ACC112 (cell line): Measurements from ENCODE around the gene MRPS27.

Experiments used
- H2AFZ ChIP-seq: fragments of 200-600 bp; sonication (generic); one replicate; pipeline ENCODE4 v1.6.0; 2017; ENCODE audit warnings: antibody characterized with exemption, low read length; ENCODE audit not compliant: unreplicated experiment
- H3K27ac ChIP-seq: fragments of 200-600 bp; sonication (generic); 2 replicates; pipeline ENCODE4 v1.5.1; 2014; ENCODE audit warnings: low read depth, mild to moderate bottlenecking, antibody characterized with exemption, low read length, moderate library complexity
- H3K27me3 ChIP-seq: fragments of 200-600 bp; sonication (generic); 2 replicates; pipeline ENCODE4 v1.6.1; 2014; ENCODE audit warnings: mild to moderate bottlenecking, antibody characterized with exemption, low read length, moderate library complexity, mixed read lengths; ENCODE audit not compliant: insufficient read depth
- H3K36me3 ChIP-seq: fragments of 200-600 bp; sonication (generic); 2 replicates; pipeline ENCODE4 v1.6.1; 2016; ENCODE audit warnings: mild to moderate bottlenecking, antibody characterized with exemption, low read length, moderate library complexity, mixed read lengths; ENCODE audit not compliant: insufficient read depth
- H3K4me1 ChIP-seq: fragments of 200-600 bp; sonication (generic); one replicate; pipeline ENCODE4 v1.6.1; 2016; ENCODE audit warnings: low read length, mixed read lengths; ENCODE audit not compliant: insufficient read depth, unreplicated experiment, control insufficient read depth
- H3K4me3 ChIP-seq: fragments of 200-600 bp; sonication (generic); 2 replicates; pipeline ENCODE4 v1.5.1; 2014; ENCODE audit warnings: mild to moderate bottlenecking, low read depth, low read length
- H3K79me2 ChIP-seq: fragments of 200-600 bp; sonication (generic); one replicate; pipeline ENCODE4 v1.6.0; 2016; ENCODE audit warnings: low read length; ENCODE audit not compliant: control insufficient read depth, unreplicated experiment, insufficient read depth

MRPS27 gene

DNA sequence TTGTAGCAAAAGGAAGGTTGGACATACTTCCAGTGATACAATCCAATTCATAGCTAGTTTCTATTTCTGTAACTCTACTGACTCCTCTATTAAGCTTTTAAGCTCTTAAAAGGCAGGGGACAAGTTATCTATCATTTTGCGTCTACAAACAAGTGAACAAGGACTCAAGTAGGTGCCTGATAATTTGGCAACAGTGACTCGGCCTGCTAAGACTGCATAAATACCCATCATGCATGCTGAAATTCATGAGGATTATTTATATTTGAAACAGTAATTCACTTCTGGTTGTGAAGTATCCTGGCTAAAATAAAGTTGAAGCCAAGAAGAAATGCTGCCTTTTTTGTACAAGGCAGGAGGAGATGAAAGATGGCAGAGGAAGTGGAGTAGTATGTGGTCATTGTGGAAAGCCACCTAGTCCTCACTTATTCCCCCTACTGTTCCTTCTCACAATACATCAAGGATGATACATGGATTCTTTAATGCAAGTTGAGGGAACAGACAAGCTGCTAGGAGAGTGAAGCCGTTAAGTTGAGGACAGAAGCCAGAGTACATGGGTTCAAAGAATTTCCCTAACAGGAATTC lies 74.0 kb downstream of the MRPS27 start:
- H2AFZ ChIP-seq, result no peak overlapping the region
- peak overlapping the region; percentile 62 for H3K4me3 ChIP-seq
- peaks cover 65% of the 10 kb centered on the region for H3K4me1 ChIP-seq
- H3K79me2 ChIP-seq, result peaks cover 37% of the 10 kb centered on the region
- no peaks in the 10 kb centered on the region for H3K27me3 ChIP-seq
- H3K36me3 ChIP-seq, result no peaks in the 10 kb centered on the region
- peak overlapping the region; percentile 96 for H3K27ac ChIP-seq

DNA sequence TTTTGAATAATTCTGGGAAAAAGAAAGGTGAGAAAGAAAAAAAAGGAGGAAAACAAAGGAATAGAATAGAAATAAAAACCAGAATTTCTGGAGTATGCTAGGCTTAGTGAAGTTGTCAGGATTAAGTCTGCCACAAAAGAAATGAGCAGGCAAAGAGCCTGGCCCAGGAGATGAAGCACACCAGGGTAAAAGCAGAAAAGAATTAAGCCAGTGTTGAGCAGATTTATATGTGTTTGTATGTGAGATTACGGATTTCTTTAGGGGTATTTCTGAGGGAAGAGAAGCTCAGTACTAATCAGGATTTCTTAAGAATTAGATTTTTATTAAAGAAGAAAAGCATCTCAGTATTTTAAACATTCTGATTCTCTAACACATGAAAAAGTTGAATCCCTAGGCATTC lies 74.5 kb downstream of the MRPS27 start:
- no peaks in the 10 kb centered on the region for H3K36me3 ChIP-seq
- peaks cover 34% of the 10 kb centered on the region for H3K79me2 ChIP-seq
- peaks cover 60% of the 10 kb centered on the region for H3K4me1 ChIP-seq
- H3K27ac ChIP-seq, result peak overlapping the region; percentile 96
- no peaks in the 10 kb centered on the region for H3K27me3 ChIP-seq
- no peak overlapping the region for H3K4me3 ChIP-seq
- H2AFZ ChIP-seq, result no peak overlapping the region

DNA sequence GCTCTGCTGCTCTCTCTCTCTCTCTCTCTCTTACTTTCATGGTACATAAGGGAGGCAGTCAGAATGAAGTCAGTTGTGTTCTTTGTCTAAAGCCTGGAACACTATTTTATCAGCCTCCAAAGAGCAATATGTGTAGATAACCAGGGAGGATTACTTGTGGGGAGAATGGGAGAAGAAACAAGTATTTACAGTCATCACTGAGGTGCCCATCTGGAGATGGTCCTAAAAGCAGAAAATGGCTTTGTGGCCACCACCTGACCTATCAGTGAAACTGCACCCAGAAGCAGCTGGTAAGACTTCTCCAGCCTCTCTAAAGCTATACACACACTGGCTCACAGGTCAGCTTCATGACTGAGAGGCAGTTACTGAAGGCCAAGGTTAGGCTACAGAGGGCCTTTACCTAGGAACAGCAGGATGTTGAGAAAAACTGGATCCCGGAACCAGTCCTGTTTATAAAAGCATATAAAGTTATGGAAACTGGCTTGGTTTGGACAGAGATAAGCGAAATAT lies 75.1 kb downstream of the MRPS27 start:
- H3K79me2 ChIP-seq, result peaks cover 36% of the 10 kb centered on the region
- no peaks in the 10 kb centered on the region for H3K27me3 ChIP-seq
- H3K36me3 ChIP-seq, result no peaks in the 10 kb centered on the region
- H2AFZ ChIP-seq, result no peak overlapping the region
- H3K4me1 ChIP-seq, result peaks cover 56% of the 10 kb centered on the region
- no peak overlapping the region for H3K4me3 ChIP-seq
- H3K27ac ChIP-seq, result no peak overlapping the region

DNA sequence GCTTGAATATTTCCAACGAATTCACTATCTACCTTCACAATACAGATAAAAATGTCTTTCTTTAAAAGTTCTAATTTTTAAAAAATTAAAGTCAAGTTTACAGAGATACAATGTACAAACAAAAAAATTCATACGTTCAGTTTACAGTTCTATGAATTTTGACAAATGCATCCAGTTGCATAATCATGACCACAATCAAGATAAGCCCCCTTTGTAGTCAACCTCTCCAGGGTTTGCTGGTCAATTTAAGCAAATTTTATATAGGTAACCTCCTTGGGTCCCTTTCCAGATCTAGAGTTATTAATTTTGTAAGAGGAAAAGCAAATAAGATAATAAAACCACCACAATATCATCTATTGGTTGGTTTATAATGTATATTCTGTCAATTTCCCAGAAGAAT lies 76.3 kb downstream of the MRPS27 start:
- peaks cover 36% of the 10 kb centered on the region for H3K79me2 ChIP-seq
- no peaks in the 10 kb centered on the region for H3K27me3 ChIP-seq

DNA sequence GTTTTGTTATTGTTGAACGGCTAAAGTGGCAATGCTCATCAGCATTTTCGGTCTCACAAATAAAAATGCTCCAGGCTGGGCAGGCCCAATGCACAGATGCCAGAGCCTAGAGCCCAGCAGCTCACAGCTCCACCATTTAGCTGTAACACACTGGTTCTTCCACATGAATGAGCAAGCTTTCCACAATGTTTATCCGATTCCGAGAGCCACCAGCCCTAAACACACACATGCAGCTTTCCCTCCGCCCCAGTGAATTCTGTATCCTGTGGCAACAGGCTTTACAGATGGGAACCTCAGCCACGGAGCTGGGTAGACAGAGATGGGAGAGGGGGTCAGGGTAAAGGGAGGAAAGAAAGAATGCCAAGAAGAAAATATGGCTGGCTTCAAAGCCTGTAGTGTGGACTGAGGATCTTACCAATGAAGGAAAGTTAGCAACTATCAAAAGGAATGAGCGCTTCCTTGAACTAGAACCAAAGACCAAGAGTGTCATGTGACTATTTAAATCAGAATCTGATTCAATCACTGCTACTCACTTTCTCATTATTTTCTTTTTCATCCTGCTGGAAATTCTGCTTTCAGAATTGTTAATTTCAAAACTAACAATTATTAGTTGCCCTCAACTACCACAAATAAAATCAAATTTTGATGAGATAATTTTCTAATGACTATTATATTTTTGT lies 77.1 kb downstream of the MRPS27 start:
- no peak overlapping the region for H3K27ac ChIP-seq
- H3K4me3 ChIP-seq, result no peak overlapping the region
- no peak overlapping the region for H2AFZ ChIP-seq
- H3K4me1 ChIP-seq, result peaks cover 43% of the 10 kb centered on the region
- H3K36me3 ChIP-seq, result no peaks in the 10 kb centered on the region
- H3K27me3 ChIP-seq, result no peaks in the 10 kb centered on the region
- H3K79me2 ChIP-seq, result peaks cover 36% of the 10 kb centered on the region

More for the DNA sequence above, 76.3 kb downstream of the MRPS27 start:
- Histone ChIP-seq H3K36me3 (no peaks in the 10 kb centered on the region), H3K4me3 (no peak overlapping the region), H2AFZ (no peak overlapping the region), H3K27ac (no peak overlapping the region), H3K4me1 (peaks cover 49% of the 10 kb centered on the region)

DNA sequence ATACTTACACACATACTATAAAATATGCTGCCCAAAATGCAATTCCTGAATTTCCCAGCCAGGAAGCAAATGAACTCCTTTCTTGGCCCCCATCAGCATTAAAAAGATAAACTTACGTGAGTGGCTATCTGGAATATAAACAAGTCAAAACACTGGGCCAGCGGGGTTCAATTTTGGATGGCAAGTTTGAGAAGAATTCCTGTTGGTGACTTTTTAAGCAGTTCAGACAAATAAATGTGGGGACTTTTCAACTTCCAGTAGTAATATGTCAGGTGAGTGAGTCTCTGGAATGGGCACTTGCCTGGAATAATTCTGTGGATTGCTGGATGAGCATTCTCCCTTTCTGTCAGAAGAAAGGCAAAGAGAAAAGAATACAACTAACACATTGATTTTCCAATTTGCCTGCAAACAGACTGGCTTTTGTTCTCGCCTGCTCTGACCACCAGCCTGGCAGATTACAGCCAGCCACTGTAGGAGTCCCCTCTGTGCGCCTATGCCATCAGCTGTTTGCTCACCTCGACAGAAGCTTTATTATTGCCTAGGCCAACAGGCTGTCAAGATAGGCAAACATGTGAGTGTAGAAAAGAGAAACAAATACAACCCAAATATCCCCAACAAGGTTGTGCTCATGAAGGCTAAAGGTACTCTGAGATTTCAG lies 78.6 kb downstream of the MRPS27 start:
- H2AFZ ChIP-seq, result no peak overlapping the region
- no peaks in the 10 kb centered on the region for H3K36me3 ChIP-seq
- H3K79me2 ChIP-seq, result peaks cover 32% of the 10 kb centered on the region
- H3K4me1 ChIP-seq, result peaks cover 31% of the 10 kb centered on the region
- H3K4me3 ChIP-seq, result no peak overlapping the region
- no peaks in the 10 kb centered on the region for H3K27me3 ChIP-seq
- H3K27ac ChIP-seq, result no peak overlapping the region

DNA sequence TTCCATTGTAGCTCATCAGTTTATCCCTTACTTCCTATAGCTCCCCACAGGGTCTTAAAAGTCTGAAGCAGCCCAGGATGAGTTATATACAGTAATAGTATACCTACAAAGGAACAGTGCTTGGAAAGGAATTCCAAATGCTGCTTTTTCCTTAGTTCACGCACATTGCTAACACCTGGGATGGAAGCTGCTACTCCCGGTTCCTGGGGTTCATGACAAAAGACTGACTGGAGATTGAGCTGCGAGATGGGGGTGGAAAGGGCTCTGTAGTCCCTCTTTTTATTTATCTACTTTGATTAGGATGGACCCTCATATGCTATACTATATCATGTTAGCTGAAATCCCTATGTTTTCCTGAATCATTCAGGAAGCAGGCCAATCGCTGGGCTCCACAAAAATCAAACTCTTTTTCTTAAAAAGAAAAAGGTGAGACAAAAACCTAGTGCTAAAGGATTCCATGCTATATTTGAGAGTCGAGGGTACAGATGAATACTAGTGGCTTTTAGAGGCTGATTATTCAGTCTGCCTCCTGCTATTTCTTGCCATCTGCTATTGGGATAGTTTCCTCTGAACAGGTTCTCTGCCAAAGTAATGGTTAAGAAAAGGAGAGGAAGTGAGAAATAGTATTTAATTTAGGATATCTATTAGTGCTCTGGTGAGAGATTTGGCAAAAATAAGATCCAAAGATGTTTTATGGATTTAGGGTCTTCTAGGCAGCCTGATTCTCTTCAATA lies 81.2 kb downstream of the MRPS27 start:
- Histone ChIP-seq H3K36me3 (no peaks in the 10 kb centered on the region), H3K27ac (no peak overlapping the region), H2AFZ (no peak overlapping the region), H3K4me3 (no peak overlapping the region), H3K27me3 (no peaks in the 10 kb centered on the region), H3K4me1 (peaks cover 30% of the 10 kb centered on the region), H3K79me2 (peaks cover 20% of the 10 kb centered on the region)

DNA sequence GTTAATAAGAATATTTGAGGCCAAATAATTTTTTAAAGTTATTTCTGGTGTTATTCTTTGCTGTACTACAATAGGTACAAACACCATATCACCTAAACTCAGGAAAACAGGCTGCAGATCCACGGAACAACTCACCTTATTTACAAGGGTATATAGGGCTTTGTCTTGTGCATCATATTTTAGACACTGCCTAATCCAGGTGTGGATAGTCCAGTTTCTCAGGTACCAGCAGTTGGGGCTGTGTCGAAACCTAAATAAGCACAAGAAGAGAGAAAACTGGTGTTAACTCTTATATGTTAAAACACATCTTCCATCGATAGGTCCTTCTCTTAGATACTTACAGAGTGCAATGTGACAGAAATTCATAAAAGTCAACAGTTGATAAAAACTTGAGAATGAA lies 82.2 kb downstream of the MRPS27 start:
- Histone ChIP-seq H3K4me1 (peaks cover 28% of the 10 kb centered on the region), H3K27ac (no peak overlapping the region), H3K27me3 (no peaks in the 10 kb centered on the region), H2AFZ (no peak overlapping the region), H3K36me3 (0 out of 2 replicates have a peak, but pooled peaks cover under 1% of the 10 kb centered on the region), H3K79me2 (peaks cover 11% of the 10 kb centered on the region), H3K4me3 (no peak overlapping the region)

DNA sequence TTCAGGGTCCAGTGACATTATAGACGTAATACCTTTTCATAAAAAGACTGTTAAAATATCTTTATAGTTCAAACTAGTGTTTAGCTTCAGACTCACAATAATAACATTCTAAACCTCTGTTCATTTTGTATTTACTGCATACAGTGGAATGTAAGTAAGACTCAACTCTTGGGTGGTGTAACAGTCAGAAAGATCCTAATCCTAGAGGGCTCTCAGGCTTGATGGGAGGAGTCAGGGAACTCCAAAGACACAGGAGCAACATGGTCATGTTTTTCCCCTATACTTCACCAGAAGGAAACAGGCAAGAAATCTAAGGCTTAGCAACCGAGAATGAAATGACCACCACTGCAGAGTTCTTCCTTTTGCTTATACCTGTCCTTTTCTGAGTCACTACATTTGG lies 82.6 kb downstream of the MRPS27 start:
- H3K79me2 ChIP-seq, result peaks cover 6% of the 10 kb centered on the region
- no peak overlapping the region for H3K4me3 ChIP-seq
- 0 out of 2 replicates have a peak, but pooled peaks cover 5% of the 10 kb centered on the region for H3K36me3 ChIP-seq

DNA sequence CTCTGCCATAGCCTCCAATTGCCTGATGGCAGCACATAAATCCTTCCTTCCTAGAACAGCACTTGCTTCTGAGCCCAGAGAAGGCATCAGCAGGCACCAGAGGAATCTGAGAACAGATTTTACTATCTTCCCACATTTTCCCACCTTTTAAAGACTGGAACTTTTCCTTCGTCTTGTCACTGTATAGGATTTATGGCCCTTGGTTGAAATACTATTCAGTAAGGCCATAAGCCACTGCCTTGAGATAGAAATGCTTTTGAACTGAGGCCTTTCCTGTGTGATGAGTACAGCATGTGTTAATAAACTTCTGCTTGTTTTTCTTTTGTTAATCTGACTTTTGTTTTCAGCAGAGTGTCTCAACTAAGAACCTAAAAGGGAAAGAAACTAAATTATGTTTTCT lies 84.3 kb downstream of the MRPS27 start:
- Histone ChIP-seq H3K27ac (peak overlapping the region; percentile 77), H3K4me3 (no peak overlapping the region), H3K27me3 (no peaks in the 10 kb centered on the region), H3K79me2 (peaks cover 6% of the 10 kb centered on the region), H2AFZ (no peak overlapping the region), H3K4me1 (peaks cover 28% of the 10 kb centered on the region), H3K36me3 (peaks cover 18% of the 10 kb centered on the region; the same call in 1 of the 2 replicates)

More for the DNA sequence above, 82.6 kb downstream of the MRPS27 start:
- Histone ChIP-seq H3K27me3 (no peaks in the 10 kb centered on the region), H2AFZ (no peak overlapping the region), H3K4me1 (peaks cover 28% of the 10 kb centered on the region), H3K27ac (no peak overlapping the region)
